ENCODE data around the gene DLGAP1.

The DLGAP1 gene

DNA sequence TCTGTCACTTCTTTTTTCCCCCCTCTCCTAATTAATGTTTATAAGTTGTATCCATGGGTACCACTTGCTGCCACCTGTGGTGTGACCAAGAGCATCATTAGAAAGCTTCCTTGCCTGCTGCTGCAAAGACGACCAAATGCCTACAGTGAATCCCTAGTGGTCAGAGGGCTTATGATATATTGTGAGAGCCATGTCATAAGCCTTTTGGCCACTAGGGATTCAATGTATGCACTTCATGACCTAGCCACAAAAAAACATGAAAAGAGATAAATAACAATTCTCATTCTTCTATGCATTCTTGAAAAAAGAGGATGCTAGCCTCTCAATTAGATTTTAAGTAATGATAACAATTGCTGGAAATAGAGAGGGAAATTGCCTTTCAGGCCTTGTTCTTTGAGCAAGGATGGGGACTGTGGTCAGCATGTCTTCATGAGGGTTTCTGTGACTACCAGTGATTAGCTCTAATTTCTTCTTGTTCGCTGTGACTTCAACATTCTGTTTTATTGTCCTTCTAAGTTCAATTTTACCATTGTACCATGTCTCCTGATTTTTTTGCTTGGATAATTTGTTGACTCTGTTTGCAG, 569.8 kb downstream of the DLGAP1 start:
- no peak for DNase-seq

DNA sequence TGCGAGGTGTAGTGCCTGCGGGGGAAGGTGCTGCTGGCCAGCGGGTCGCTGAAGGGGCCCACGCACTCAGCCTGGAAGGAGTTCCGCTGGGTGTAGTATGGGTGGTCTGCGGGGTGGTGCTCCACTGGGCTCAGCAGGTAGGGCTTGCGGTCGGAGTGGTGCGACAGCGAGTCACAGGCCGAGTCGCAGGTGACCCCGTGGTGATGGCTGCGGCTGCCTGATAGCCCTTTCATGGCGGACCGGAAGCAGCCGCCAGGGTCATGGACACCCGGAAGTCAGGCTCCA, 575.3 kb downstream of the DLGAP1 start:
- DNase-seq = no peak

DNA sequence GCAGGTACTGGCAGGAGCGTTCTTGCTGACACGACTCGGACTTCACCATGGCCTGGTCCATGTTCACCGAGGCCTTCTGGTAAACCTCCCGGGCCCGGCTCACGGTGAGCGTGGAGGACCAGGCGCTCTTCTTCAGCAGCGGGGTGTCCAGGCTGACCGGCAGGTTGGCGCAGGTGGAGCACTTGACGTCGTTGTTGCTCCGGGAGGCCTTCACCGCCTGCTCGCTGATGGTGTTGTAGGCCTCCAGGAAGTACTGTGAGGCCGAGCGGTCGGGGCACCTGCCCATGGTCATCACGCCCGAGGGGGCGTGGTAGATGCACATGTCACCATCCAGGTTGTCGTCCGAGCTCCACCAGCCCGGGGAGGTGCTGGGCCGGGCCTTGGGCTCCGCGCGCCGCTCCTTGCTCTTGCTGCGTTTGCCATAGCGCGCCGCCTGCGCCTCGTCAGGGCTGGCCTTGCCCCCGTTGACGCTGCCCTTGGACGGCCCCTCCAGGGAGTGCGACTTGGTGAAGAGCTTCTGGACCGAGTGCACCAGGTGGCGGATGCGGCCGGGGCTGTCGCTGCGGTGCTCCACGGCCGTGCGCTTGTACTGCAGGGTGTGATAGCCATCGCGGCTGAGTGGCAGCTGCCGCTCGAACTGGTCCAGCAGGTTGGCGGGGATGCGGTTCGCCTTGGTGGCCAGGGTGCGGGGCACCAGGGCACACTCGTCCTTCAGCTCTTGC, 575.8 kb downstream of the DLGAP1 start:
- DNase-seq = no peak

DNA sequence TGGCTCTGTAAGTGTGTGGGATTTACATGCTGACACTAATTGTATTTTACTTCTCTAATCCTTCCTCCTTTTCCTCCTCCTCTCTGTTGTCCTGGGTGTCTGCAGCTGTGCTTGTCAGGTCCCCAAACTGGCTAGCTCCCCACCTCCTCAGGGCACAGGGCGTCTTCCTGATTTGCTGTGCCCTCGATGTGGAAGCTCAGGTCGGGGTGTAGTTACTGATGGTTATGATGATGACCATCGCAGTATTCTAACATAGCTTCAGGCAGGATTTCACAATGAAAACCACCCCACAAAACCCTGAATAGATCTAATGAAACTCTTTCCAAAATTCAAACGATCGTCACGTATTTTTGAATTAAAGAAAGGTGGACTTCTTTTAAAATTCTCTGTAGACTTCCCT, 576.7 kb downstream of the DLGAP1 start:
- no peak for DNase-seq

DNA sequence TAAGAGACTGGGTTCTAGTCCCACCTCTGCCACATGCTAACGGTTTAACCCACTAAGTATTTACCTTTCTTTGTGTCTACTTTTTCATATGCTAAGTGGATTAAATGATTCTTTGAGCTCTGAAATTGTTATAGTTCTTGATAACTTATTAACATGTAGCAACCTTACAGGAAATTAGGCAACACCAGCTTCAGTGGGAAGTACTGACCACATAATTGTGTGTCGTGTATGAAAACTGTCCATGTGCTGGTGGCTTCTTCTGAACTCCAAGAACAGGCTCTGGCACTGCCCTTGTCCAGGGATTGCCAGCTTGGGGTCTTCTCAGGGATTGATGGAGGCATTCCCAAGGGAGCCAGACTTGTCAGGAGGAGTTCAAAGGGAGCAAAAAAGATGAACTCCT, 577.4 kb downstream of the DLGAP1 start:
- DNase-seq = peak; percentile 44

DNA sequence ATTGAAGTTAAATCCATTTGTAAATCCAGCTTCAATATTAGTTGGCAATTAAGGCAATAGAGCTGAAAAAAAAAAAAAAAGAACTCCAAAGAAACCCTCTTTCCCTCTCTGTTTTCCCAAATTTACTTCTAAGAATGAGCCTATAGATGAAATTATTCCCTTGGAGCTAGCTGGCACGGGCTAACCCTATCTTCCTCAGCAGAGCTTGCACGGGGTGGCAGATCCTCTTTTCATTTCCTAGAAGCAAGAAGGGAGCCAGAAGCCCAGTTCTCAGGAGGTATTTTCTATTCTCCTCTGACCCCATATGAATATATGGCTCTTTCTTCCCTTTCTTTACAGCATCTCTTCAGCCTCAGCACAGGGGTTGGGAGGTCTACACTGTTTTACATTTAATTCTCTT, 579.1 kb downstream of the DLGAP1 start:
- no peak for DNase-seq

DNA sequence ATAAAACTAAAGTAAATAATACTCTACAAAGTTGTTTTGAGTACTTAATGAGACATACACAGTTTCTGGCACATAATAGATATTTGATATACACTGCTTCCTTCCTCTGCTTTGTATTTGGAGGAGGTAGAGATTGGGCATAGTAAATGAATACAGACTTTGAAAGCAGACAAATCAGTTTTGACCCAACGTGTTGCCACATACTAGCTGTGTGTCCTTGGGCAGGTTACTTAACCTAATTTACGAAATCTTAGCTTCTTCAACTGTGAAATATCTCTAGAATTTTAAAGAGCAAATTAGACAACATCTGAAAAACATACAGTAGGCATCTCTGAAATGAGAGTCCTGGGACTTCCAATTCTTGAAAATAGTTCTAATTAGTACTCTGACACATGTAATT, 579.7 kb downstream of the DLGAP1 start:
- no peak for DNase-seq

DNA sequence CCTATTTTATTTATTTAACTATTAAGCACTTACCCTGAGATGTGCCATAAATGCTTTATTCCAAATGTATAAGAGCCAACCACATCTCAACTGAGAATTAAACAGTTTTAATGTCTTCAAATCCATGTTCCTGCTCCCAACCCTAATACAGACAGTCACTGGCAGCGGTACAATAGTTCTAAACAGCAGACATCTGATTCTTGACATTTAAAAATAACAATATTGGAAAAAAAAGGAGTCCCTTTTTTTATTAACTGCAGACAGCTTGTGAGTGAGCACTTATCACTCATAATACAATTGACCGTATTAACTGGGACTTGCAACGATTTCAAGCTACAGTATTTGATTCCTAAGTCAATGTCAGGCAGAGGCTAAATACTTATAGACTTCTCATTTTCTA, 580.5 kb downstream of the DLGAP1 start:
- DNase-seq = no peak

DNA sequence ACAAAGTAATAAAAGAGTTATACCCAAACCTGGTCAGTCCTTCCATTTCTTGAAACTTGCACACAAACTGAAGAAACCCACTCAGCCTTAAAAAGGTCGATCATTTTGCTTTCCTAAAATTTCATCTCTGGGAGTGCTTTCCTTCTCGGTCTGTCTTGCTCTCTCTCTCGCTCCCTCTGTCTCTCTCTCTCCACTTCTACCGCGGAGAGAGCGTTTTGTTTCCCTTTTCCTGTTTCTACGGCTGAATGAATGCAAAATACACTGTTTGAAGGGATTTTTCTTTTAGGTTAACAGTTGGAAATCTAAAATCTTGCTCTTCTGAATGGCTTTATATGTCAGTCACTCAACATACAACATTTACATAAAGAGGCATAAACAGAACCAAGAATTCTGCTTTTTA, 581.0 kb downstream of the DLGAP1 start:
- no peak for DNase-seq

DNA sequence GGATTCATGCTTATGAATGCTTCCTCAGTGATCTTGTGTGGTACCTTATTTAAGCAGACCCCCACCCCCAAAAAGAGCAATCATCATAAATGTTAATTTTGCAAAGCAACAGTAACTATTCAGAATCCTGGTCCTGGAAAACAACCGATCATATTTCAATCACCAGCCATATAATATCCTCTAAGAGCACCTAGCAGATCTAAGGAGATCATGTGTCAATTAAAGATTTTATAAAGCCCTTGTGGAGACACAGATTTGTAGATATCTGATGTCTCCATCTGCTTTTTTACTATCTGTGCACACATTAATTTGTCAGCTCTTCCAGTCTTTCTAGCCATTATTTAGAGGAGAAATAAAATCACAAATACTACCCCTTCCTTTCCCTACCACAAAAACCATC, 581.4 kb downstream of the DLGAP1 start:
- no peak for DNase-seq

DNA sequence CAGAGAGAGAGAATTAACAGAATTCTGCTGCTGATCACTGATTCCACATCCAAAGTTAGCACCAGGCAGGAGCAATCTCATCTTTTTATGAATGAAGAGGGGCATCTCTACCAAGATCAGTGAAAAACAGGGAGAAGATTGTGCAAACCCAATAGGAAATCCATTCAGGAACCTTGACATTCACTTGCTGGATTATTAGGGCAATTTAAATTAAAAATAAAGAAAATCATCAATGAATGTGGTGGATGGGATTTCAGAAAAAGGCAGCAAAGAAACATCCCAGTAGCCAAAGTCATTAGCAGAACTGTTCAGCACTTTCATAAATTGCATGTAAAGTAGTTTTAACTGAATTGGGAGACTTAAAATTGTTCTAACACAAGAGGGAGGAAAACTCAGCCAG, 581.9 kb downstream of the DLGAP1 start:
- DNase-seq = no peak

DNA sequence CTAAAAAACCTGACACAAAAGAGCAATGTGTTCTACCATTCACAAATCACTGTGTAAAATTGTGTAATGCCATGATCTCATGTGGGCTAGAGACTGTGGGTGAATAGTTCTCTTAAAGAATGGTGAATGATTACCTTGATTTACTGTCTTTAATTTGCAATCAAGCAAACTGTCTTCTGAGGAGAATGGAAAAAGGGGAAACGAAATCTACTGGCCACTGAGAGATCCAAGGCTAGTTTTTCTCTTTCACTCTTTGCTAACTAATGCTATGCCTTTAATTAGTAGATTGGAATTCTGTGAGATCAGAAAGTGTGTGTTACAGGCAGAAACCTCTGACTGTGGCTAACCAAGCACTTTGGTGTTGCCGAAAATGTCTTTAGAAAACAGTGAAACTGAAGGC, 582.5 kb downstream of the DLGAP1 start:
- no peak for DNase-seq

DNA sequence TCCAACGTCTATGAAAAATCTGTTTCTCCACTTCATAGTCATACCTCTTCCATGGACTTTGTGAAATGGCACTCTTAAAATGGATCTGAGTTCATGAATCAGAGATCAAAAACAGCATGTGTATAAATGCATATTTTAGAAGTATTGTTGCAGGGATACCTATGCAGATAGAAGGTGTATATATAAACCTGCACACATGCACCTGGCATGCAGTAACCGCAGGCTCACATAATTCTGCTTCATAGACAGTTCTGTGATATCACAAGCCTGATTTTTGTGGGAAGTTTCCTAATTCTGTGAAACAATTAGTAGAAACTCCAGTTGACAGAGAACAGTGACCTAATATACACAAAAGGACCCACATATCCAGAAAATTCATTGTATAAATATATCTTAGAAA, 583.4 kb downstream of the DLGAP1 start:
- DNase-seq = no peak

DNA sequence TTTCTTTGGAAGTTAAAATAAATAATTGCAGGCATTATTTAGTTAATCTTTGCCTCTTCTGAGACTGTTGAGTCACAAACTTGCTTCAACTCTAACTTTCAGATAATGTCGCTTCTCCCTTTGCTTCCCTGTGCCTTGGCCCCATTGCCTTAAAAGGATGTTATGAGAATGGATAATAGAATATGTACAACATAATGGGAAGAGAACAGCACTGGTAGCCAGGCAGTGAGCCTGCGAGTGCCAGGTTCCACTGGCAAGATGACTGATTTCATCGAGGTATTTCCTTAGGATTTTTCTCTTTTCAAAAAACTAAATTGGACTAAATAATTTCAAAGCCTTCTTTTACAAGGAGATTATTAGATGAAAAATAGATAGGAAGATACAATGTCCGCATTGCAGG, 584.2 kb downstream of the DLGAP1 start:
- DNase-seq = no peak

DNA sequence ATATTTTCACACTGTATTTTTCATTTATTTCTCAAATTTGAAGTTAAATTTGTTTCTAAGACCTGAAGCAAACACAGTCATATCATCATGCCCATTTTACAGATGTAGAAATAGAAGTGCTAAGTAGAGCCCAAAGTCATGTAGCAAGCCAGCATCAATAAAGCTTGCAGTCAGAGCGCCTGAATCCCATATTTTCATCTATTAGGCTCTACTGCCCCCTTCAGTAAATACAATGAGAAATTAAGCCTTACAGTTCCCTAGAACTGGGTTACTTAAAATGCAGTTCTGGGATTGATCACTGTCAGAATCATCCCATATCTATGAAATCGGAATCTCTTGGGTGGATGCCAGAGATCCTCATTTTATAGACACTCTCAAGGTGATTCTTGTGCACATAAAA, 585.3 kb downstream of the DLGAP1 start:
- DNase-seq = peak; percentile 39

DNA sequence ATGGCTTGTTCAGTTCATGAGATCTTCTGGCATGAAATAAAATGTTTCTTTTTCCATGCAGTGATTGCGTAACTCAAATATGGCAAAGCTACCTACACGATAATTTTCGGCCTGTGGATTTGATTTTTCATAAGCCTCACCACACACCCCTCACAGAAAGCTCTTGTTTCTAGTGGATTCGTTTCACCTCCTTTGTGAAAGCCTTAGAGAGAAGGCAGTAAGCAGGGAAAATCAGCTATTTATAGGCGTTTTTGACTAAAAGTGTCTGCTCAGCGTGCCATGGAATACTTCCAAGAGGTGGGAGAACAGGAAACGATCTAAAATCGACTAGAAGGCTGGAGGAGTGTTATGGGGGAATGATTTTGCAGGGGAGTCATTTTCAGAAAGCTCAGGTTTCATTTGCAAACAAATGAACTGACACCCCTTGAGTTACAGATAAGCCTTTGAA, 587.2 kb downstream of the DLGAP1 start:
- peak; percentile 23 for DNase-seq

DNA sequence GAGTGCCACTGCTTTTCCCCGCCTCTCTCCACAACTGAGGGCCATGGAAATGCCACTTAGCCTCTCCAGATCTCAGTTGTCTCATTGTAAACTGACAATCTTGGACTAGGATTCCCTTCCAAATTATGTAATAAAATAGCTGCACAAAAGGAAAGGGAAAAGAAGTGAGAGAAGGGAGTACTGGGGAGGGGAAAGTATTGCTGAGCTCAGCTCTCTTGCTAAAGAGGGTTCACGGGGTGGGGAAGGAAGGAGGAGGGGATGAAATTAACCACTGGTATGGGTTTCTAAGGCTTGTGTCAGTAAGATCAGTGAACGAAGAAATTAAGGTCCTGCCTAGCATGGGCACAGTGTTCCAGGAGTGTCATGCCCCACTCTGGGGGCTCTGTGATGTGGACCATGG, 587.9 kb downstream of the DLGAP1 start:
- DNase-seq = no peak

DNA sequence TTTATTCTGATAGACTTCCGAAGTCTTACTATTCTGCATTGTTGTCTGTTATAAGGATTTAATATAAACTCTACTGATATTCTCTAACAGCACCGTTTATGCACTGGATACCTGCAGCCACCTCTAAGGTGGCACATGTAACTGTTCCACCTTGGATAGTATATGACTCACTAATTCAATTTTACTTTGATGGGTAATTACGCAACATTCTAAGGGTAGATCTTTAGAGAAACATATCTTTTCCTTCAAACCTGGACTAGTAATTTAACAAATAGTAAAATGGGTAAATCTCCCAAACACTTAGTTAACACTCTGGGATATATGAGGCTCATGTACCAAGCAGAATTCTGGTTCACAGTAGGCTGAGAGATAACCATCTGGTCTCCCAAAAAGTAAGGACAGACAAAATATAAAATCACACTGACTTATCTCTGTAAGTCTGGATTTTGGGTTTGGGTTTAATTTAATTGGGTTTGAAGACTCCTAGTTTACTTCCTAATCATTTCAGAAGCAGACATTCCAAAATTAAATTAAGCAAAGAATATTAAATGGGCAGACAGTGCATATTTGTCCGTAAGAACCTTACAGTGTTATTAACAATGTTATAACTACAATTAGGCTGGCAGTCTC, 590.3 kb downstream of the DLGAP1 start:
- no peak for DNase-seq

DNA sequence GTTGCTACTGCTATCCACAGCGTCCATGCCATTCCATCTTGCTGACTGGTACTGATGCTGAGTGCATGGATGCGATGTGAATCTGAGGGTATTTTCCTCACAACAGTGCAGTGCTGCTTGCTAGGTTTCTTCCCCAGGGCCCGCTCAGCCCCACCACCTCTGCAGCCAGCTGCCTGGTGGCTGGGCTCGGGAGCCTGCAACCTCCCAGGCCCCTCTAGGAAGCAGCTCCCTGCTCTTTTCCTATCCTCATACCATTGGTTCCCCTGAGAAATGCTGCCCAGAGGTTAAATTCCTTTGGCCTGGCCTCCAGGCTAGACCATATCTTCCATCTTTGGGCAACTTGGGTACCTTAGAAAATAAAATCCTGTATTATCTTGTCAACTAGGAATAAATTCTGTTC, 591.5 kb downstream of the DLGAP1 start:
- DNase-seq = no peak

DNA sequence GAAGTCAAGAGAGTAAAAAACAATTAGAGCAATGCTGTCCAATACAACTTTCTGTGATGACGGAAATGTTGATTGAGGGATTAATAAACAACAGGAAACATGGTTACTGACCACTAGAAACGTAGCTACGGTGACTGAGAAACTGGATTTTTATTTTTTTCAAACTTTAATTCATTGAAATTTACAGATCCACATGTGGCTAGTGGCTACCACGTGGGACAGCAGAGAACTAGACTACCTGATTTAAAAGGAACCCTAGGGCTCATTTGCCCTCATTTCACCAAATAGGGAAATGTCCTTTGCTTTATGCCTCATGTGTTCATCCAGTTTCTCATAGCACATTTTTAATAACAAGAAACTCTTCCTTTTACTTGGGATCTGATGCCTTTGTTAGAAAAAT, 592.1 kb downstream of the DLGAP1 start:
- no peak for DNase-seq

DNA sequence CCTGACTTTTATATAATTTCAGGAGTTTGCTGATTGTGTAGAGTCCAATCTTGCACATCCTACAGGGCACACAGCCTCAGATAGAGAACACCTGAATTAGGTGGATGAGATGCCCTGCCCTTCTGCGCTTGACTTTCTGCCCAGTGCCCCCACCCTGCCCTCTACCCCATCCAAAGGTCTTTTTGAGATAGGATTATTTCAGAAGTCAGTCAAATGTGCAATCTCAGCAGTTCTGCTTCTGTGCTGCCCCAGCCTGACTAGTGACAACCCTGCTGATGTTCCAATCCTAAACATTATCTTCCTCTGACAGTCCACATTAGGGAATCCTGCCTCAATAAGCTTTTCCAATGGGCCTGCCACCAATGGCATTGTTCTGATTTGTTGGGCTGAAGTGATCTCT, 593.6 kb downstream of the DLGAP1 start:
- DNase-seq = no peak

DNA sequence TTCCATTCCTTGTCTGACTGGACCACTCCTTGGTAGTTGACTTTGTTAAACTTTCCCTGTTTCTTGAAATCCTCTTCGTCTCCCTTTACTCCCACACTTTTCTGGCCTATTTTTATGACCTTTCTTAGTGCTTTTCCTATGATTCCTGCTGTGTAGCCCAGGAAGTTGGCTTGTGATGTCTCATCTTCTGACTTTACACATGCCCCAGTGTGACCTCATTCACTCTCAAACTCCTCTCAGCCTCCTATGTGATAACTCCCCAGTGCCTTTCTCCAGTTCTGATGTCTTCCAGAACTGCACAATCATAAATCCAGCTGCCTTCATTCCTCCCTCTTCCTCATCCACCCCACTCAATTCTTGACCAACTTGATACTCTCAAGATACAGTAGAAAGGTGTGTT, 597.6 kb downstream of the DLGAP1 start:
- peak; percentile 87 for DNase-seq

DNA sequence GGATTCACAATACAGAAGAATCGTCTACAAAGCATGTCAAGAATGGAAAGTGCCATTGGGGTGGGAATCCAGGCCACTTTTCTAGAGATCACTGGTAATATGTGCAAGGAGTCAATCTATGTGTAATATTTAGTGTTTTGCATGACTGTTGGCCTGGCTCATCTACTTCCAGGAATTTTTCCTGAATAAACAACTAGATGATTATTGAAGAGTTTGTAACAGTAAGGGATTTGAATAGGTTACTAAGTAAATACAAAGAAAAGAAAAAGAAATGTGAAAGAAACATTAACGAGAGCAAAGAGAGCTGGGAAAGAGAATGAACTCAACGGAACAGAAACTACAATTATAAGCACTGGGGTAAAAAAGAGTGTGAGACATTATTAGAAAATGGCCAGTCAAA, 599.1 kb downstream of the DLGAP1 start:
- DNase-seq = no peak

DNA sequence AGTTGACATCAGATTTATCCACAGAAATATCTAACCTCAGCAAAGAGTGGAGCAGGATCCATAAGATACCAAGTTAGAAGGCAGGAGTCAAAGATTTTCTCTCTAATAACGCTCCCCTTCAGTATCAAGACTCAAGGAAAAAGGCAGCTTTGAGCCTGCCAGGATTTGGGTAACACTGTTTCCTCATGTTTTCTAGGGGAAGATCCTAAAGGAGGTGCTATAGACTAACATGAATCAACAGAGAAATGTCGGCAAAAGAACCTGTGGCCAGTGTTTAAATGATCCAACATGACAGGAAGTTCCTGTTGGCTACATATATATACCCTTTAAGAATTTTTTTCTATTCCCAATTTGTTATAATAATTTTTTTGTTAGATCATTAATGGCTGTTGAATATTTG, 602.8 kb downstream of the DLGAP1 start:
- no peak for DNase-seq

DNA sequence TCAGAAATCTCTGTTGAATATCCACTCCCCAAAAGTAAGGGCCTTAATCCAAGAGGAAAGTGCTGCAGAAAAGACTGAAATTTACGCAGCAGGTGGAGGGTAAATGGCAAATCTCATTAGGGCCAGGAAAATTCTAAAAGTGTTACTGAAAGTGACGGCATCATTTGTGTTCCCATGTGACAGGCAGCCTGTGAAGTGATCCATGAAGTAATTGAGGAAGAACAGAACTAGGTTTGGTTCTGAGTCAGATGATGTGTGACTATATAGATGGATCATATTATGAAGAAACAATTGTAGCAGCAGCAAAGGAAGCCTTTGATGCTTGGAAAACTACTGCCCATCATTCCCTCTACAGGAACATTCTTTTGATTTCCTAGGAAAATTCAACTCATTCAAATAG, 603.9 kb downstream of the DLGAP1 start:
- no peak for DNase-seq

Measured in NCI-H226 (cell line).